ENCODE data around the gene TPK1.

- no peak for TF ChIP-seq CTCF (IDR thresholded peaks at IDR 0.05)
- TF ChIP-seq POLR2AphosphoS5 (IDR thresholded peaks at IDR 0.05; ENCODE audit: low read depth, low read length): no peak
- TF ChIP-seq REST (IDR thresholded peaks at IDR 0.05; ENCODE audit: insufficient read depth in 1 of 2, low read depth in 2 of 2, low read length in 1 of 2): no peak
- TF ChIP-seq SIN3A (IDR thresholded peaks at IDR 0.05; ENCODE audit: borderline replicate concordance, insufficient read depth, low read depth, low read length): no peak
Measured at GRCh38 chr7:144782883-144783282, 53.0 kb downstream of the TPK1 start.

All from Panc1 (cell line).